Measurements from ENCODE around the gene SEMA5A. TPM values are rescaled to one million over a fixed set of nuclear protein-coding genes. Genes with fewer than 3 reads are reported as not detected.

The SEMA5A gene
- total and polyA plus RNA-seq, 2 of the 8 experiments (the other 6 are each of a cell fraction or from before 2014, with no cell fraction given), result 5.3 to 8.9 TPM

GRCh38 chr5:9332026-9332425, 213.8 kb downstream of the SEMA5A start (continued):
- TF ChIP-seq RAD21 (IDR thresholded peaks at IDR 0.05 in 1 of 2, conservative IDR thresholded peaks at IDR 0.05 in 1 of 2; ENCODE audit: low read depth in 2 of 2, low read length in 2 of 2) (no peak), KDM1A (IDR thresholded peaks at IDR 0.05; ENCODE audit: borderline replicate concordance, low read length) (no peak), GTF2F1 (IDR thresholded peaks at IDR 0.05; ENCODE audit: borderline replicate concordance, low read depth, low read length) (no peak), MAX (IDR thresholded peaks at IDR 0.05) (no peak)

All from H1 (cell line).